Erythroblast (primary cell): Measurements from ENCODE around the gene PCDHB16.

Experiments
- GATA1 ChIP-seq: IDR thresholded peaks from 2 replicates; pipeline ENCODE4 v1.6.1; 2011; ENCODE audit warnings: low read depth, mild to moderate bottlenecking, control low read depth, low read length, moderate library complexity
- POLR2A ChIP-seq: IDR thresholded peaks from 2 replicates; pipeline ENCODE4 v1.6.1; 2011; ENCODE audit warnings: mild to moderate bottlenecking, low read length

DNA sequence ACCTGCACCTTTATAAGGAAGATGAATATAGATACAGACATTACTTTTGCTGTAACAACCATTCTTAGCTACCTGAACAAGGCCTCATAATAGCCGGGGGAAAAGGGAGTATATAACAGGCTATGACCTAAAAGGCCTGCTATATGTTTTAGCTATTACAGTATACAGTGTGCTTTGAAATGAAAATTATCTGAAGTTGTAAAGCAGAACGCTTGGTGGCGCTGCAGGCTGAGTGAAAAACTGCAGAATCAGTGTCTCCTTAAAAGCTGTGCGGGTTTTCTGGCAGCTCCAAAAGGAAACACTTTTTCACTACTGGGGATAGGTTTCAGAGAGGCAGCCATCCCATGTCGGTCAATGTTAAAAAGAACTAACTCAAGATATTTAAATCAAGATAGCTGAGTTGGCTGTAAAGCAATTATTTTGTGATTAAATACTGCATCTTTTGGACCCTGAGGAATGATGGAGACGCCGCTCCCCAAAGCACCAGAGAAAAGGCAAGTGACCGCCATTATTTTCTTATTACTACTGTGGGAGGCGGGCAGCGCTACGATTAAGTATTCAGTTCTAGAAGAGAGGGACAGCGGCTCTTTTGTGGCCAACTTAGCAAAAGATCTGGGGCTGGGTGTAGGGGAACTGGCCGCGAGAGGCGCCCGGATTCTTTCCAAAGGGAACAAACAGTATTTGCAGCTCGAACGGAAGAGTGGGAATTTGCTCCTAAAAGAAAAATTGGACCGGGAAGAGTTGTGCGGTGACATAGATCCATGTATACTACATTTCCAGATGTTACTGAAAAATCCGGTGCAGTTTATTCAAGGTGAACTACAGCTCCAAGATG lies 26.4 kb upstream of the PCDHB16 start:
- TF ChIP-seq POLR2A (no peak), GATA1 (no peak)
